GM12878 (cell line): ENCODE results near the gene DUSP16.

Experiments used
- BCL11A ChIP-seq: IDR thresholded peaks from 2 replicates; pipeline ENCODE4 v1.6.1; 2011; ENCODE audit warnings: low read depth, low read length
- CBX5 ChIP-seq: sonication (generic); IDR thresholded peaks from 2 replicates; pipeline ENCODE4 v1.6.1; 2016; ENCODE audit warnings: low read depth, moderate library complexity, mild to moderate bottlenecking, inconsistent platforms
- EGR1 ChIP-seq, 2 experiments: IDR thresholded peaks; 1 replicate in 1 of 2; 2 replicates in 1 of 2; pipeline ENCODE4 v1.6.1; 2011 to 2012; ENCODE audit warnings: low read depth in 2 of 2, low read length in 2 of 2, borderline replicate concordance in 1 of 2, mild to moderate bottlenecking in 1 of 2, moderate library complexity in 1 of 2
- MEF2B ChIP-seq: fragments of 450-650 bp; IDR thresholded peaks from 2 replicates; pipeline ENCODE4 v1.6.1; 2018; ENCODE audit warnings: mild to moderate bottlenecking, moderate library complexity; ENCODE audit not compliant: partially characterized antibody, poor library complexity, severe bottlenecking
- SIX5 ChIP-seq: IDR thresholded peaks from 2 replicates; pipeline ENCODE4 v1.6.1; 2011; ENCODE audit warnings: mild to moderate bottlenecking, low read depth, low read length, moderate library complexity; ENCODE audit not compliant: severe bottlenecking
- YY1 ChIP-seq: IDR thresholded peaks from 2 replicates; pipeline ENCODE4 v1.6.1; 2011; ENCODE audit warnings: low read depth, mild to moderate bottlenecking, low read length
- TF ChIP-seq, protein P1 (sequence below): IDR thresholded peaks from 2 replicates; pipeline ENCODE4 v1.6.1; 2012; ENCODE audit warnings: low read depth, low read length, improper control_type of control experiment
- TF ChIP-seq, protein P2 (sequence below): fragments of 450-650 bp; formaldehyde crosslinking; IDR thresholded peaks from 2 replicates; pipeline ENCODE4 v1.4.0; 2020; ENCODE audit warnings: mild to moderate bottlenecking, moderate library complexity

DNA sequence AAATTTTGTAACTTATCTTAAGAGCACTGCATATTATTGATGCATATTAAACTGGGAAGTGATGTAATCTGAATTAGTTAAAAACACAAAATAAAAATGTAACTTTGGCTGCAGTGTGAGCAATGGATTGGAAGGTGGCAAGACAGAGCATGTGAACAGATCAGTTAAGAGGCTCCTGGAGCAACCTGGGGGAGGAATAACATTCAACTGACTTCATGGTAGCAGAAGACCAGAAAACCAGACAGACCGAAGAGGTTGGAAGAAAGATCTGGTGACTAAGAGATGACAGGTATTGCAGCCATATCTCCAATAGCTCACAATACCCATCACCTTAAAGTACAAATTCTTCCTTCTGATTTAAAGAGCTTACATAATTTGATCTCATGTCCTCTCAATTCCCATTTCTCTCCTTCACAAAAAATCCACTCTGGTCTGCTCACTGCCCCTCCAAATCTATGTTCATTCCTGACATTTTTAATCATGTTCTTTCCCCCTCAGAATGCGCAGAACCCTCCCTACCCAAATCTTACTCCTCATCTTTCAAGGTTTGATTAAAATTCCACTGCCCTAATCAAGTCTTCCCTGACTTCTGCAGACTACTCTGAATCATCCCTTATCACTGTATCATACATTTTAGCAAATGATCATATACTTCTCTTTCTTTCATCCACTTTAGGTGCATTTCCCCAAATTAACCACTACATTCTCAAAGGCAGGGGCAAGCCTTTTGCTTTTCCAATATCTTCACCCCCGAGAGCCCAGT is 51.5 kb downstream of the DUSP16 start:
- no peak for TF ChIP-seq EGR1 (IDR thresholded peaks at IDR 0.05; ENCODE audit: borderline replicate concordance in 1 of 2, low read depth in 2 of 2, low read length in 2 of 2)
- TF ChIP-seq YY1, result no peak
- no peak for TF ChIP-seq CBX5
- TF ChIP-seq, protein P1, sequence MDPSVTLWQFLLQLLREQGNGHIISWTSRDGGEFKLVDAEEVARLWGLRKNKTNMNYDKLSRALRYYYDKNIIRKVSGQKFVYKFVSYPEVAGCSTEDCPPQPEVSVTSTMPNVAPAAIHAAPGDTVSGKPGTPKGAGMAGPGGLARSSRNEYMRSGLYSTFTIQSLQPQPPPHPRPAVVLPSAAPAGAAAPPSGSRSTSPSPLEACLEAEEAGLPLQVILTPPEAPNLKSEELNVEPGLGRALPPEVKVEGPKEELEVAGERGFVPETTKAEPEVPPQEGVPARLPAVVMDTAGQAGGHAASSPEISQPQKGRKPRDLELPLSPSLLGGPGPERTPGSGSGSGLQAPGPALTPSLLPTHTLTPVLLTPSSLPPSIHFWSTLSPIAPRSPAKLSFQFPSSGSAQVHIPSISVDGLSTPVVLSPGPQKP, result no peak
- TF ChIP-seq, protein P2, sequence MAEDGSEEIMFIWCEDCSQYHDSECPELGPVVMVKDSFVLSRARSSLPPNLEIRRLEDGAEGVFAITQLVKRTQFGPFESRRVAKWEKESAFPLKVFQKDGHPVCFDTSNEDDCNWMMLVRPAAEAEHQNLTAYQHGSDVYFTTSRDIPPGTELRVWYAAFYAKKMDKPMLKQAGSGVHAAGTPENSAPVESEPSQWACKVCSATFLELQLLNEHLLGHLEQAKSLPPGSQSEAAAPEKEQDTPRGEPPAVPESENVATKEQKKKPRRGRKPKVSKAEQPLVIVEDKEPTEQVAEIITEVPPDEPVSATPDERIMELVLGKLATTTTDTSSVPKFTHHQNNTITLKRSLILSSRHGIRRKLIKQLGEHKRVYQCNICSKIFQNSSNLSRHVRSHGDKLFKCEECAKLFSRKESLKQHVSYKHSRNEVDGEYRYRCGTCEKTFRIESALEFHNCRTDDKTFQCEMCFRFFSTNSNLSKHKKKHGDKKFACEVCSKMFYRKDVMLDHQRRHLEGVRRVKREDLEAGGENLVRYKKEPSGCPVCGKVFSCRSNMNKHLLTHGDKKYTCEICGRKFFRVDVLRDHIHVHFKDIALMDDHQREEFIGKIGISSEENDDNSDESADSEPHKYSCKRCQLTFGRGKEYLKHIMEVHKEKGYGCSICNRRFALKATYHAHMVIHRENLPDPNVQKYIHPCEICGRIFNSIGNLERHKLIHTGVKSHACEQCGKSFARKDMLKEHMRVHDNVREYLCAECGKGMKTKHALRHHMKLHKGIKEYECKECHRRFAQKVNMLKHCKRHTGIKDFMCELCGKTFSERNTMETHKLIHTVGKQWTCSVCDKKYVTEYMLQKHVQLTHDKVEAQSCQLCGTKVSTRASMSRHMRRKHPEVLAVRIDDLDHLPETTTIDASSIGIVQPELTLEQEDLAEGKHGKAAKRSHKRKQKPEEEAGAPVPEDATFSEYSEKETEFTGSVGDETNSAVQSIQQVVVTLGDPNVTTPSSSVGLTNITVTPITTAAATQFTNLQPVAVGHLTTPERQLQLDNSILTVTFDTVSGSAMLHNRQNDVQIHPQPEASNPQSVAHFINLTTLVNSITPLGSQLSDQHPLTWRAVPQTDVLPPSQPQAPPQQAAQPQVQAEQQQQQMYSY (CRISPR knock-in tag), result no peak
- TF ChIP-seq SIX5, result no peak
- TF ChIP-seq MEF2B, result no peak
- no peak for TF ChIP-seq BCL11A
